ENCODE data around the gene PRSS58.

The PRSS58 gene

GRCh38 chr7:142263598-142264380 lies 5.9 kb upstream of the PRSS58 start:
- H3K4me3 ChIP-seq (replicated peaks; ENCODE audit: low read depth, low read length): no peak overlapping the region
- no peak for DNase-seq (ENCODE audit: extremely low read depth, low read depth)
- no peak for TF ChIP-seq CTCF (IDR thresholded peaks at IDR 0.05; ENCODE audit: low read depth, low read length, missing control alignments)

GRCh38 chr7:142250705-142251104 lies 7.2 kb downstream of the PRSS58 start:
- DNase-seq (ENCODE audit: extremely low read depth, low read depth): no peak
- no peak for TF ChIP-seq CTCF (IDR thresholded peaks at IDR 0.05; ENCODE audit: low read depth, low read length, missing control alignments)
- no peak overlapping the region for H3K4me3 ChIP-seq (replicated peaks; ENCODE audit: low read depth, low read length)

GRCh38 chr7:142249918-142250317 lies 7.9 kb downstream of the PRSS58 start:
- TF ChIP-seq CTCF (IDR thresholded peaks at IDR 0.05; ENCODE audit: low read depth, low read length, missing control alignments): no peak
- no peak for DNase-seq (ENCODE audit: extremely low read depth, low read depth)

GRCh38 chr7:142248166-142249160 lies 9.4 kb downstream of the PRSS58 start:
- DNase-seq (ENCODE audit: extremely low read depth, low read depth): no peak
- TF ChIP-seq CTCF (IDR thresholded peaks at IDR 0.05; ENCODE audit: low read depth, low read length, missing control alignments): no peak
- no peak overlapping the region for H3K4me3 ChIP-seq (replicated peaks; ENCODE audit: low read depth, low read length)

More at GRCh38 chr7:142249918-142250317, 7.9 kb downstream of the PRSS58 start:
- H3K4me3 ChIP-seq (replicated peaks; ENCODE audit: low read depth, low read length): no peak overlapping the region

GRCh38 chr7:142243823-142244222 lies 14.0 kb downstream of the PRSS58 start:
- TF ChIP-seq CTCF (IDR thresholded peaks at IDR 0.05; ENCODE audit: low read depth, low read length, missing control alignments): no peak
- H3K4me3 ChIP-seq (replicated peaks; ENCODE audit: low read depth, low read length): no peak overlapping the region
- DNase-seq (ENCODE audit: extremely low read depth, low read depth): no peak

GRCh38 chr7:142240546-142240945 lies 17.3 kb downstream of the PRSS58 start:
- no peak for TF ChIP-seq CTCF (IDR thresholded peaks at IDR 0.05; ENCODE audit: low read depth, low read length, missing control alignments)
- no peak overlapping the region for H3K4me3 ChIP-seq (replicated peaks; ENCODE audit: low read depth, low read length)
- DNase-seq (ENCODE audit: extremely low read depth, low read depth): no peak
